ENCODE measurements around the gene MGAT1. TPM values are rescaled to one million over a fixed set of nuclear protein-coding genes. Genes with fewer than 3 reads are reported as not detected.

Gene MGAT1
- total RNA-seq, 1 experiment from 2014 or later = 86.4 TPM

DNA sequence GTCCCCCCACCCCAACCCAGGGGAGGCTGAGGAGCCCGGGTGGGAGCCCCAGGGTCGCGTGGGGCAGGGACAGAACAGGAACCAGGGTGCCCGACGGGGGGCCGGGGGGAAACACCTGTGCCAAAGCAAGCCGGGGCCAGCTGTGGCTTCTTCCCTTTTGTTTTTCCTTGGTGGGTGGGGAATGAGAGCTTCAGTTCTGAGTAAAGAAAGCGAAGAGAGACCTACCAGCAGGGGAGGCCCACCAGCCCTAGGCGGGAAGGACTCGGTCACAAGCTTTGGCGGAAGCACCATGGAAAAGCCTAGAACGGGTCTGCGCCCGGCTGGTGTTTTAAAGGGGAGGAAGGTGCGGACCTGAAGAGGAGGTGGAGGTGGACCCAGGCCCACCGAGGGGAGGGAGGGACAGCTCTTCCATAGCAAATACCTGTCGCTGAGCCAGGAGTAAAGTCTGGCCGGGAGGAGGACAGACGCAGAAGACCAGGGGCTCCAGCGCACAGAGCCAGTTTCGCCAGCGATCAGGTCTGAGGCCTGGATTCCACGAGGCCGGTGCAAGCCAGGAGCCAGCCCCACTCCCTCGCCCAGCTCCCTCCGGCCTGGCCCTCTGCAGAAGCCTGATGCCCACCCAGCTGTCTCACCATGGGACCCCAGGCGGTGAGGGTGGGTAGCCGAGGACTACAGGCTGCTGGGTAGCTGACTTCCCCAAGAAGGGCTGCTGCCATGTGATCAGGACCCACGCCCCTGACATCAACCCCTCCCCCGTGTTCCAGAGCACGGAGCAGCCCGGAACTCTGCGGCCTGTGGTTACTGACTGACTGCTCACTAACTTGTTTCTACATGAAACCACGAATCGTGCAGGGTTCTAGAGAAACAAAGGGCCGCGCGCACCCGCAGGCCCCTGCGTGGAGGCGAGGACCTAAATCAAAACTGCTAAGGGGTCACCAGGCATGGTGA, 849 bp upstream of the MGAT1 start:
- TF ChIP-seq, protein P1, sequence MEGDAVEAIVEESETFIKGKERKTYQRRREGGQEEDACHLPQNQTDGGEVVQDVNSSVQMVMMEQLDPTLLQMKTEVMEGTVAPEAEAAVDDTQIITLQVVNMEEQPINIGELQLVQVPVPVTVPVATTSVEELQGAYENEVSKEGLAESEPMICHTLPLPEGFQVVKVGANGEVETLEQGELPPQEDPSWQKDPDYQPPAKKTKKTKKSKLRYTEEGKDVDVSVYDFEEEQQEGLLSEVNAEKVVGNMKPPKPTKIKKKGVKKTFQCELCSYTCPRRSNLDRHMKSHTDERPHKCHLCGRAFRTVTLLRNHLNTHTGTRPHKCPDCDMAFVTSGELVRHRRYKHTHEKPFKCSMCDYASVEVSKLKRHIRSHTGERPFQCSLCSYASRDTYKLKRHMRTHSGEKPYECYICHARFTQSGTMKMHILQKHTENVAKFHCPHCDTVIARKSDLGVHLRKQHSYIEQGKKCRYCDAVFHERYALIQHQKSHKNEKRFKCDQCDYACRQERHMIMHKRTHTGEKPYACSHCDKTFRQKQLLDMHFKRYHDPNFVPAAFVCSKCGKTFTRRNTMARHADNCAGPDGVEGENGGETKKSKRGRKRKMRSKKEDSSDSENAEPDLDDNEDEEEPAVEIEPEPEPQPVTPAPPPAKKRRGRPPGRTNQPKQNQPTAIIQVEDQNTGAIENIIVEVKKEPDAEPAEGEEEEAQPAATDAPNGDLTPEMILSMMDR (IDR thresholded peaks at IDR 0.05; ENCODE audit: unreplicated experiment) = no peak
- Mint-ChIP-seq H3K4me3 (ENCODE audit: low read depth, unreplicated experiment) (peak overlapping the region; percentile 79), H3K36me3 (ENCODE audit: insufficient read depth, unreplicated experiment) (peaks cover 28% of the 10 kb centered on the region), H3K27me3 (ENCODE audit: unreplicated experiment) (no peaks in the 10 kb centered on the region), H3K9me3 (ENCODE audit: low read depth, unreplicated experiment) (no peaks in the 10 kb centered on the region), H3K4me1 (ENCODE audit: low read depth, unreplicated experiment) (peaks cover 66% of the 10 kb centered on the region), H3K27ac (ENCODE audit: unreplicated experiment) (no peak overlapping the region)
- intact Hi-C loops (cut with micrococcal nuclease; ENCODE audit: unreplicated experiment) = loop anchor here (5.0 kb wide), 1 partner anchor 59 kb away; the partner anchor contains the start of gene ZFP62
- no peak for DNase-seq
- BruUV-seq (replicated peaks) = no TSS peak
- CTCF ChIA-PET = interaction anchor here (1.1 kb wide), 2 partner anchors 26 to 28 kb away, joined by 3 read pairs; no protein-coding TSS in a partner anchor

DNA sequence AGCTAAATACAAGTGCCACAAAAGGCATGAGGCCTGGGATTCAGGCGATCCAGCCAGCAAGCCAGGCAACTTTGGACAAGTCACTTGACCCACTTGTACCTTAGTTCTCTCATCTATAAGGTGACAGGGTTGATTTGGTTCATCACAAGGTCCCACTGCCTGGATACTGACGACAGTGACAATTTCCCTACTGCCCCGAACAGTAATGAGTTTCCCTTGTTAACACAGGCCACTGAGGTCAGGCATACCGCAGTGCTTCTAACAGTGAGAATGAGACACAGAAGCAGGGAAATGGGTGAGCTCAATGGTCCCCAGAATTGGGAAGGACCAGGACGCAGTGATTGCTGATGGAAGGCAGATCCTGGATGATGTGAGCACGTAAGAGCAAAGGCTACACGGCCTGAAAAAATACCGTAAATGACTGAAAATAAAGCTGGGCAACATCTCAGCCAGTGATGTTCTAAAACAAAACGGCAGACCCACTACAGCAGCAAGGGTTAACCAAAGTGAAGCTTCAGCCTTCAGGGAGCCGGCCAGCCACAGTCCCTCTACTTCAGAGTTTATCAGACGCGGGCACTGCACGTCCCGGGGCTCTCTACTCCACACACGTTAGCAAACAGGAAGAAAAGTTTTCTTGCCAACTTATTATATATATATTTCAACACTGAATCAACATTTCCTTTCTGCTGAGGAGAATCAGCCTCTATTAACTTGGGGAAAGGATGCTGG, 846 bp downstream of the MGAT1 start:
- Mint-ChIP-seq H3K36me3 (ENCODE audit: insufficient read depth, unreplicated experiment) (peaks cover 28% of the 10 kb centered on the region), H3K4me1 (ENCODE audit: low read depth, unreplicated experiment) (peaks cover 60% of the 10 kb centered on the region), H3K4me3 (ENCODE audit: low read depth, unreplicated experiment) (peak overlapping the region; percentile 79), H3K27ac (ENCODE audit: unreplicated experiment) (peak overlapping the region; percentile 82), H3K27me3 (ENCODE audit: unreplicated experiment) (no peaks in the 10 kb centered on the region), H3K9me3 (ENCODE audit: low read depth, unreplicated experiment) (no peaks in the 10 kb centered on the region)
- TF ChIP-seq, protein P1 (IDR thresholded peaks at IDR 0.05; ENCODE audit: unreplicated experiment) = no peak
- DNase-seq = no peak
- BruUV-seq (replicated peaks) = no TSS peak
- CTCF ChIA-PET = interaction anchor here (0.6 to 4.1 kb wide), 4 partner anchors 9 to 883 kb away, joined by 3 to 19 read pairs (median 5); no protein-coding TSS in a partner anchor
- intact Hi-C loops (cut with micrococcal nuclease; ENCODE audit: unreplicated experiment) = loop anchor here (1.0 to 5.0 kb wide), 2 partner anchors 51 to 61 kb away; partner anchors contain the start of gene ZFP62

DNA sequence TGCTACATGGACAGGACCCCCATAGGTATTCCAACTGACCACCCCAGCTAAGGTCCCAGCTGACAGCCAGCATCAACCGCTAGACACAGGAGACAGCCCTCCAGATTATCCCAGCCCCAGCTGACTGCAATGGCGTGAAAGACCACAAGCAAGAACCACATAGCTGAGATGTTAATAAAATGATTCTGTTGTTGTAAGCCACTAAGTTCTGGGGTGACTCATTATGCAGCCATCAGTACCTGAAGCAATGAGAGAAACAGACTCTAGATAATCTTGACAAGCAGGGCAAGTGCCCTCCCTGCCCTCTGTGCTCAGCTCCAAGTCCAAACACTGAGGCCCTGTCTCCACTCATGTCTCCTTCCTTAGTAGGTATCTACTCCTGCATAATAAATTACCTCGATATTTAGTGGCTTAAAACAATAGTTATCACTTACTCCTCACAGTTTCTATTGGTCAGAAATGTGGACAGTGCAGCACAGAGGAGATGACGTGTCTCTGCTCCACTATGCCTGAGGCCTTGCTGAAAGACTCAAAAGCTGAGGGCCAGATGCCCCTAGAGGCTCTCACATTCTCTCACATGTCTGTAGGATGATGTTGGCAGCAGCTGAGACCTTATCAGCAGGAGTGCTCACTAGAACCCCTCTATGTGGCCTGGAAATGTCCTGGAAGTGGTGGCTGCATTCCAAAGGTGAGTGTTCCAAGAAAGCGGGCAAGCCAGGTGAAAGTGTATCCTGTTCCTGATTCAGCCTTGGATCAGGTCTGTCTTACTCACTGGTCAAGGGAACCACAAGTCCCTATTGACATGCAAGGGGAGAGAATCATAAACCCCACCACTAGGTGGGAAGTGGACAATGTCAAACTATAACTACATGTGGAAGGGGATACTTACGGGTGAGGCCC, 2.5 kb downstream of the MGAT1 start:
- no peak for DNase-seq
- CTCF ChIA-PET = interaction anchor here (0.9 to 4.1 kb wide), 3 partner anchors 15 to 32 kb away, joined by 3 to 19 read pairs (median 3); no protein-coding TSS in a partner anchor
- H3K27me3 Mint-ChIP-seq (ENCODE audit: unreplicated experiment) = no peaks in the 10 kb centered on the region
- no peak overlapping the region for H3K27ac Mint-ChIP-seq (ENCODE audit: unreplicated experiment)
- no TSS peak for BruUV-seq (replicated peaks)
- H3K4me3 Mint-ChIP-seq (ENCODE audit: low read depth, unreplicated experiment) = no peak overlapping the region
- H3K9me3 Mint-ChIP-seq (ENCODE audit: low read depth, unreplicated experiment) = no peaks in the 10 kb centered on the region
- H3K36me3 Mint-ChIP-seq (ENCODE audit: insufficient read depth, unreplicated experiment) = peaks cover 28% of the 10 kb centered on the region
- TF ChIP-seq, protein P1 (IDR thresholded peaks at IDR 0.05; ENCODE audit: unreplicated experiment) = no peak
- H3K4me1 Mint-ChIP-seq (ENCODE audit: low read depth, unreplicated experiment) = peaks cover 62% of the 10 kb centered on the region
- intact Hi-C loops (cut with micrococcal nuclease; ENCODE audit: unreplicated experiment) = loop anchor here (1.0 to 5.0 kb wide), 2 partner anchors 16 to 62 kb away; partner anchors contain the start of gene ZFP62
